ENCODE measurements around the gene ASTN2. TPM values are rescaled to one million over a fixed set of nuclear protein-coding genes. Genes with fewer than 3 reads are reported as not detected.

ASTN2 gene
- total RNA-seq, 1 donor from 2014 or later, result 2.3 TPM

- intact Hi-C loops (cut with DNase I), result no loop called here
- H3K9me3 ChIP-seq, result peaks cover 0 to 9% of the 10 kb centered on the region in 2 donors
- H3K36me3 ChIP-seq, result no peaks in the 10 kb centered on the region
- no peak for TF ChIP-seq CTCF (IDR thresholded peaks at IDR 0.05)
- no peak for DNase-seq (ENCODE audit: low spot score in 2 of 2)
- H3K4me1 ChIP-seq, result no peaks in the 10 kb centered on the region
- H3K27ac ChIP-seq, result no peak overlapping the region
- H3K4me3 ChIP-seq, result no peak overlapping the region
- no peaks in the 10 kb centered on the region for H3K27me3 ChIP-seq
Observed at GRCh38 chr9:116525611-116526010, 889.2 kb downstream of the ASTN2 start.

GRCh38 chr9:116524778-116525470 lies 889.9 kb downstream of the ASTN2 start:
- Histone ChIP-seq H3K27me3 (no peaks in the 10 kb centered on the region), H3K4me3 (no peak overlapping the region), H3K36me3 (no peaks in the 10 kb centered on the region), H3K9me3 (peaks cover 0 to 9% of the 10 kb centered on the region in 2 donors), H3K4me1 (no peaks in the 10 kb centered on the region), H3K27ac (no peak overlapping the region)
- TF ChIP-seq CTCF (IDR thresholded peaks at IDR 0.05), result no peak
- intact Hi-C loops (cut with DNase I), result no loop called here
- DNase-seq (ENCODE audit: low spot score in 2 of 2), result no peak

- Histone ChIP-seq H3K4me3 (no peak overlapping the region), H3K27me3 (no peaks in the 10 kb centered on the region), H3K9me3 (peaks cover 0 to 30% of the 10 kb centered on the region in 2 donors), H3K4me1 (no peaks in the 10 kb centered on the region), H3K27ac (no peak overlapping the region), H3K36me3 (no peaks in the 10 kb centered on the region)
- intact Hi-C loops (cut with DNase I), result no loop called here
- no peak for TF ChIP-seq CTCF (IDR thresholded peaks at IDR 0.05)
- no peak for DNase-seq (ENCODE audit: low spot score in 2 of 2)
Observed at GRCh38 chr9:116520218-116520617, 894.6 kb downstream of the ASTN2 start.

GRCh38 chr9:116516456-116516855 lies 898.4 kb downstream of the ASTN2 start:
- no peaks in the 10 kb centered on the region for H3K4me1 ChIP-seq
- no peak for TF ChIP-seq CTCF (IDR thresholded peaks at IDR 0.05)
- DNase-seq (ENCODE audit: low spot score in 2 of 2), result no peak
- H3K27ac ChIP-seq, result no peak overlapping the region
- H3K4me3 ChIP-seq, result no peak overlapping the region
- no peaks in the 10 kb centered on the region for H3K27me3 ChIP-seq
- intact Hi-C loops (cut with DNase I), result no loop called here
- peaks cover 0 to 29% of the 10 kb centered on the region in 2 donors for H3K9me3 ChIP-seq
- no peaks in the 10 kb centered on the region for H3K36me3 ChIP-seq

GRCh38 chr9:116515541-116515940 lies 899.3 kb downstream of the ASTN2 start:
- peaks cover 0 to 20% of the 10 kb centered on the region in 2 donors for H3K9me3 ChIP-seq
- H3K36me3 ChIP-seq, result no peaks in the 10 kb centered on the region
- no peak for DNase-seq (ENCODE audit: low spot score in 2 of 2)
- H3K27ac ChIP-seq, result no peak overlapping the region
- intact Hi-C loops (cut with DNase I), result no loop called here
- no peaks in the 10 kb centered on the region for H3K4me1 ChIP-seq
- H3K27me3 ChIP-seq, result no peaks in the 10 kb centered on the region
- no peak overlapping the region for H3K4me3 ChIP-seq
- TF ChIP-seq CTCF (IDR thresholded peaks at IDR 0.05), result no peak

Measured in ascending aorta (tissue), 2 donors.